Subcutaneous abdominal adipose tissue (tissue), 5 donors: ENCODE results near the gene RALGPS1.

Experiments
- H3K27ac ChIP-seq: one replicate; pipeline ENCODE4 v1.7.0; 2013; ENCODE audit warnings: low read depth, mild to moderate bottlenecking, inconsistent platforms, low read length, moderate library complexity
- H3K27me3 ChIP-seq, 5 donors: one replicate each; pipeline ENCODE4 v1.7.0; 2013; ENCODE audit warnings: low read length in 5 of 5, inconsistent platforms in 1 of 5; ENCODE audit not compliant: control insufficient read depth in 5 of 5, insufficient read depth in 4 of 5
- H3K36me3 ChIP-seq, 5 donors: one replicate each; pipeline ENCODE4 v1.7.0; 2013; ENCODE audit warnings: low read length in 5 of 5; ENCODE audit not compliant: control insufficient read depth in 5 of 5, insufficient read depth in 5 of 5
- H3K4me1 ChIP-seq, 5 donors: one replicate each; pipeline ENCODE4 v1.7.0; 2013; ENCODE audit warnings: low read length in 5 of 5, mild to moderate bottlenecking in 3 of 5, moderate library complexity in 1 of 5; ENCODE audit not compliant: control insufficient read depth in 5 of 5, insufficient read depth in 5 of 5
- H3K4me3 ChIP-seq, 5 donors: one replicate each; pipeline ENCODE4 v1.7.0; 2013; ENCODE audit warnings: low read length in 5 of 5, low read depth in 1 of 5
- H3K9ac ChIP-seq, 5 donors: one replicate each; pipeline ENCODE4 v1.7.0; 2013; ENCODE audit warnings: low read length in 5 of 5, mild to moderate bottlenecking in 4 of 5, moderate library complexity in 3 of 5
- H3K9me3 ChIP-seq, 5 donors: one replicate each; pipeline ENCODE4 v1.7.0; 2013; ENCODE audit warnings: low read length in 5 of 5; ENCODE audit not compliant: control insufficient read depth in 5 of 5
- donor health status: healthy.
- donor health status: healthy.
- donor health status: healthy.
- donor health status: healthy.
- donor health status: healthy.

Gene RALGPS1

GRCh38 chr9:126999315-127000068 lies 84.9 kb downstream of the RALGPS1 start:
- Histone ChIP-seq H3K9ac (no peak overlapping the region), H3K4me3 (no peak overlapping the region), H3K27ac (no peak overlapping the region), H3K4me1 (no peaks in the 10 kb centered on the region), H3K36me3 (no peaks in the 10 kb centered on the region), H3K9me3 (no peaks in the 10 kb centered on the region), H3K27me3 (no peaks in the 10 kb centered on the region)

- Histone ChIP-seq H3K4me3 (no peak overlapping the region), H3K4me1 (peaks cover 0 to 17% (median 14%) of the 10 kb centered on the region in 5 donors), H3K9me3 (no peaks in the 10 kb centered on the region), H3K27me3 (no peaks in the 10 kb centered on the region), H3K27ac (no peak overlapping the region), H3K36me3 (no peaks in the 10 kb centered on the region), H3K9ac (no peak overlapping the region)
Measured at GRCh38 chr9:127004946-127005769, 90.6 kb downstream of the RALGPS1 start.

GRCh38 chr9:127005770-127006314 lies 91.3 kb downstream of the RALGPS1 start:
- Histone ChIP-seq H3K4me1 (peaks cover 0 to 17% (median 14%) of the 10 kb centered on the region in 5 donors), H3K9ac (no peak overlapping the region), H3K9me3 (no peaks in the 10 kb centered on the region), H3K27ac (no peak overlapping the region), H3K36me3 (no peaks in the 10 kb centered on the region), H3K4me3 (no peak overlapping the region), H3K27me3 (no peaks in the 10 kb centered on the region)

- Histone ChIP-seq H3K4me3 (no peak overlapping the region), H3K27me3 (no peaks in the 10 kb centered on the region), H3K36me3 (no peaks in the 10 kb centered on the region), H3K27ac (no peak overlapping the region), H3K9ac (no peak overlapping the region), H3K4me1 (peaks cover 0 to 17% (median 14%) of the 10 kb centered on the region in 5 donors), H3K9me3 (no peaks in the 10 kb centered on the region)
Measured at GRCh38 chr9:127007638-127008037, 93.1 kb downstream of the RALGPS1 start.

GRCh38 chr9:127008076-127008475 lies 93.5 kb downstream of the RALGPS1 start:
- H3K9ac ChIP-seq, result no peak overlapping the region

GRCh38 chr9:127011772-127012171 lies 97.2 kb downstream of the RALGPS1 start:
- peaks cover 0 to 20% (median 13%) of the 10 kb centered on the region in 5 donors for H3K4me1 ChIP-seq
- H3K9ac ChIP-seq, result no peak overlapping the region
- no peak overlapping the region for H3K27ac ChIP-seq
- no peak overlapping the region for H3K4me3 ChIP-seq
- H3K27me3 ChIP-seq, result no peaks in the 10 kb centered on the region
- no peaks in the 10 kb centered on the region for H3K36me3 ChIP-seq
- no peaks in the 10 kb centered on the region for H3K9me3 ChIP-seq

More at GRCh38 chr9:127008076-127008475, 93.5 kb downstream of the RALGPS1 start:
- Histone ChIP-seq H3K9me3 (no peaks in the 10 kb centered on the region), H3K4me1 (peaks cover 0 to 17% (median 14%) of the 10 kb centered on the region in 5 donors), H3K27ac (no peak overlapping the region), H3K4me3 (no peak overlapping the region), H3K36me3 (no peaks in the 10 kb centered on the region), H3K27me3 (no peaks in the 10 kb centered on the region)

GRCh38 chr9:127012250-127012649 lies 97.7 kb downstream of the RALGPS1 start:
- peaks cover 0 to 20% (median 13%) of the 10 kb centered on the region in 5 donors for H3K4me1 ChIP-seq
- H3K4me3 ChIP-seq, result no peak overlapping the region
- no peak overlapping the region for H3K27ac ChIP-seq
- no peaks in the 10 kb centered on the region for H3K36me3 ChIP-seq
- no peak overlapping the region for H3K9ac ChIP-seq
- H3K9me3 ChIP-seq, result no peaks in the 10 kb centered on the region
- no peaks in the 10 kb centered on the region for H3K27me3 ChIP-seq

- Histone ChIP-seq H3K36me3 (no peaks in the 10 kb centered on the region), H3K4me3 (no peak overlapping the region), H3K9me3 (no peaks in the 10 kb centered on the region), H3K27me3 (no peaks in the 10 kb centered on the region), H3K4me1 (peaks cover 0 to 20% (median 13%) of the 10 kb centered on the region in 5 donors), H3K9ac (no peak overlapping the region), H3K27ac (no peak overlapping the region)
Measured at GRCh38 chr9:127013597-127013996, 99.0 kb downstream of the RALGPS1 start.

- H3K9ac ChIP-seq, result no peak overlapping the region
- no peak overlapping the region for H3K4me3 ChIP-seq
- peaks cover 0 to 20% (median 13%) of the 10 kb centered on the region in 5 donors for H3K4me1 ChIP-seq
- H3K27ac ChIP-seq, result no peak overlapping the region
- H3K9me3 ChIP-seq, result no peaks in the 10 kb centered on the region
- H3K27me3 ChIP-seq, result no peaks in the 10 kb centered on the region
- no peaks in the 10 kb centered on the region for H3K36me3 ChIP-seq
Measured at GRCh38 chr9:127014216-127014909, 99.8 kb downstream of the RALGPS1 start.
